22Rv1 (cell line): ENCODE results near the gene SMCR8.
"Not testable (repeated sequence)": the region's sequence is repeated elsewhere in the genome, so short reads cannot be mapped to it uniquely, and the experiment has no call there.

ENCODE experiments used
- H3K27ac ChIP-seq: fragments of 450-650 bp; 2 replicates; pipeline ENCODE4 v1.5.1; 2017
- CTCF ChIP-seq: fragments of 450-650 bp; IDR thresholded peaks from 2 replicates; pipeline ENCODE4 v1.5.1; 2017; ENCODE audit warnings: mild to moderate bottlenecking
- ZFX ChIP-seq: fragments of 450-650 bp; IDR thresholded peaks from 2 replicates; pipeline ENCODE4 v1.6.1; 2017; ENCODE audit warnings: antibody characterized with exemption, borderline replicate concordance

Gene SMCR8

GRCh38 chr17:18332909-18333489 lies 17.9 kb downstream of the SMCR8 start:
- no peak overlapping the region for H3K27ac ChIP-seq
- TF ChIP-seq ZFX, result no peak
- no peak for TF ChIP-seq CTCF

GRCh38 chr17:18338158-18338557 lies 23.1 kb downstream of the SMCR8 start:
- H3K27ac ChIP-seq, result not testable (repeated sequence)

- no peak overlapping the region for H3K27ac ChIP-seq
- TF ChIP-seq CTCF (no peak), ZFX (no peak)
Observed at GRCh38 chr17:18339933-18340332, 24.8 kb downstream of the SMCR8 start.

GRCh38 chr17:18344021-18344420 lies 28.9 kb downstream of the SMCR8 start:
- TF ChIP-seq CTCF (no peak), ZFX (no peak)
- H3K27ac ChIP-seq, result no peak overlapping the region

- no peak overlapping the region for H3K27ac ChIP-seq
- TF ChIP-seq CTCF (no peak), ZFX (no peak)
Observed at GRCh38 chr17:18353541-18353940, 38.4 kb downstream of the SMCR8 start.

- no peak for TF ChIP-seq ZFX
- TF ChIP-seq CTCF, result no peak
- H3K27ac ChIP-seq, result no peak overlapping the region
Observed at GRCh38 chr17:18356624-18357023, 41.5 kb downstream of the SMCR8 start.

- TF ChIP-seq CTCF (no peak), ZFX (no peak)
- no peak overlapping the region for H3K27ac ChIP-seq
Observed at GRCh38 chr17:18360518-18360917, 45.4 kb downstream of the SMCR8 start.
